LNCaP clone FGC (cell line): Measurements from ENCODE around the gene NAA25.
"Not testable (repeated sequence)": the region's sequence is repeated elsewhere in the genome, so short reads cannot be mapped to it uniquely, and the experiment has no call there.

Source experiments
- DNase-seq: peaks from one replicate; pipeline ENCODE4 v3.0.0-alpha.2; 2011; ENCODE audit warnings: low read depth
- H3K4me3 ChIP-seq: 2 replicates; pipeline ENCODE4 v1.5.1; 2011; ENCODE audit warnings: mild to moderate bottlenecking, low read depth, low read length, control low read depth
- TF ChIP-seq, protein P1 (sequence below): IDR thresholded peaks from 2 replicates; pipeline ENCODE4 v1.5.1; 2012; ENCODE audit warnings: mild to moderate bottlenecking; ENCODE audit not compliant: control insufficient read depth, insufficient read depth; ENCODE audit errors: extremely low read depth

Gene NAA25

DNA sequence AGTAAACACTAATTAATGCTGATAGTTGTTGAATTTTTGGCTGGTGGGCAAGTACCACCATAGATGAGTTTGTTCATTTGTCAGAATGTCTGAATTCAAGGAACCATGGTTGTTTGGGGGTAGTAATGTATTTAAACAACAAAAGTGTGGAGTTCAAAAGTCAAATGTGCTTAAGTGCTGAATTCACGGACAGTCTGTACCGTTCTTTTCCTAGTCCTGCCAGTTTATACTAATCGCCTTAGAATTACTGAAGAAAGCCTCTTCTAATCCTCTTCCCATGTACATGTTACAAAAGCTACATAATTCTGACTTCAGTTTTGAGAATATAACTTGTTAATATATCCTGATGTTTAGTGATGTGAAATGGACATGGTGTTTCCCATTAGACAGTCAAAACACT lies 2.7 kb downstream of the NAA25 start:
- no peak for DNase-seq
- TF ChIP-seq, protein P1, sequence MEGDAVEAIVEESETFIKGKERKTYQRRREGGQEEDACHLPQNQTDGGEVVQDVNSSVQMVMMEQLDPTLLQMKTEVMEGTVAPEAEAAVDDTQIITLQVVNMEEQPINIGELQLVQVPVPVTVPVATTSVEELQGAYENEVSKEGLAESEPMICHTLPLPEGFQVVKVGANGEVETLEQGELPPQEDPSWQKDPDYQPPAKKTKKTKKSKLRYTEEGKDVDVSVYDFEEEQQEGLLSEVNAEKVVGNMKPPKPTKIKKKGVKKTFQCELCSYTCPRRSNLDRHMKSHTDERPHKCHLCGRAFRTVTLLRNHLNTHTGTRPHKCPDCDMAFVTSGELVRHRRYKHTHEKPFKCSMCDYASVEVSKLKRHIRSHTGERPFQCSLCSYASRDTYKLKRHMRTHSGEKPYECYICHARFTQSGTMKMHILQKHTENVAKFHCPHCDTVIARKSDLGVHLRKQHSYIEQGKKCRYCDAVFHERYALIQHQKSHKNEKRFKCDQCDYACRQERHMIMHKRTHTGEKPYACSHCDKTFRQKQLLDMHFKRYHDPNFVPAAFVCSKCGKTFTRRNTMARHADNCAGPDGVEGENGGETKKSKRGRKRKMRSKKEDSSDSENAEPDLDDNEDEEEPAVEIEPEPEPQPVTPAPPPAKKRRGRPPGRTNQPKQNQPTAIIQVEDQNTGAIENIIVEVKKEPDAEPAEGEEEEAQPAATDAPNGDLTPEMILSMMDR: no peak
- H3K4me3 ChIP-seq: no peak overlapping the region

DNA sequence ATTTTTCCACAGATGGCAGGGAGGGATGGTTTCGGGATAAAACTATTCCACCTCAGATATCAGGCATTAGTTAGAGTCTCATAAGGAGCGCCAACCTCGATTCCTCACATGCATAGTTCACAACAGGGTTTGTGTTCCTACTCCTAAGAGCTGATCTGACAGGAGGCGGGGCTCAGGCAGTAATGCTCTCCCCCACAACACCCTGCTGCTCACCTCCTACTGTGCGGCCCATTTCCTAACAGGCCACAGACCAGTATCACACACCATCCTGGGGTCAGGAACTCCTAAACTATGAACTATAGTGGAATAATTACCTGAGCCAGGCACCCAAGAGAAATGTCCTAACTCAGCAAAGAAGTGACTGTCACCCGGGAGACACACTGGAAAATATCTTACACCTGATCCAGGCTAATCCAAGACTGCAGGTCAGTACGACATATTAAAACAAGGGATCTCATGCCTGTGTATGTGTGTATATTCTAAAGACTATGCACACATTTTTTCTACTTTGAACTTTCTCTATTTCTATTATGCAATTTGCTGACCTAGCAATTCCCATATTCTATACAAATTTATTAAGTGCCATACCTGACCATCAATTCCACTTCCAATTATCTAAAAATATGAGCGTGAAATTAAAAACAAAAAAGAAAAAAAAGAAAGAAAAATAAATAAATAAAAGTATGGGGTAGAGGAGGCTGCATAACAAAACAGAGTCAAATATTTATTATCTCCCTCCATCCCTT lies 4.7 kb downstream of the NAA25 start:
- TF ChIP-seq, protein P1: no peak
- H3K4me3 ChIP-seq: no peak overlapping the region
- no peak for DNase-seq

DNA sequence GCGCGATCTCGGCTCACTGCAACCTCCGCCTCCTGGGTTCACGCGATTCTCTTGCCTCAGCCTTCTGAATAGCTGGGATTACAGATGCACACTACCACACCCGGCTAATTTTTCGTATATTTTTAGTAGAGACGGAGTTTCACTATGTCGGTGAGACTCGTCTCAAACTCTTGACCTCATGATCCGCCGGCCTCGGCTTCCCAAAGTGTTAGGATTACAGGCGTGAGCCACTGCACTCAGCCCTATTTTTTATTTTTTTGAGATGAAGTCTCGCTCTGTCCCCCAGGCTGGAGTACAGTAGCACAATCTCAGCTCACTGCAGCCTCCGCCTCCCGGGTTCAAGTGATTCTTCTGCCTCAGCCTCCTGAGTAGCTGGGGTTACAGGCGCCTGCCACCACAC lies 5.8 kb downstream of the NAA25 start:
- H3K4me3 ChIP-seq, DNase-seq: not testable (repeated sequence)

DNA sequence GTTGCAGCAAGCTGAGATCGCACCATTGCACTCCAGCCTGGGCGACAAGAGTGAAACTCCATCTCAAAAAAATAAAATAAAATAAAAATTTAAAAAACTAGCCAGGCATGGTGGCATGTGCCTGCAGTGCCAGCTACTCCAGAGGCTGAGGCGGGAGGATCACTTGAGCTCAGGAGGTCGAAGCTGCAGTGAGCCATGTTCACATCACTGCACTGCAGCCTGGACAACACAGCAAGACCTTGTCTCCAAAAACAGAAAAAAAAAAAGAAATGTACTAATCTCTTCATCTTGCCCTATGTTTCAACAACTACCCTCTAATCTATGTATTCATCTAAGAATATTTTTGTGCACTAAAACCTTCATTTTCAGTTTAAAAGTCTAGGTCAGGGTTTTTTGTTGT lies 6.5 kb downstream of the NAA25 start:
- DNase-seq: no peak
- TF ChIP-seq, protein P1: no peak
- no peak overlapping the region for H3K4me3 ChIP-seq

DNA sequence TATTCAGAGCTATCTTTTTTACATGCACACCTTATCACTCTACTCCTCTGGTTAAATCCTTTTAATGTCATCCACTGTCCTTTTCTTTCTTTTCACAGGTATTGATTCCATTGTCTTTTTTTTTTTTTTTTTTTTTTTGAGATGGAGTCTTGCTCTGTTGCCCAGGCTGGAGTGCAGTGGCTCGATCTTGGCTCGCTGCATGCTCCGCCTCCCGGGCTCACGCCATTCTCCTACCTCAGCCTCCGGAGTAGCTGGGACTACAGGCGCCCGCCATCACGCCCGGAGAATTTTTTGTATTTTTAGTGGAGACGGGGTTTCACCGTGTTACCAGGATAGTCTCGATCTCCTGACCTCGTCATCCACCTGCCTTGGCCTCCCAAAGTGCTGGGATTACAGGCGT lies 8.1 kb downstream of the NAA25 start:
- H3K4me3 ChIP-seq, DNase-seq: not testable (repeated sequence)

DNA sequence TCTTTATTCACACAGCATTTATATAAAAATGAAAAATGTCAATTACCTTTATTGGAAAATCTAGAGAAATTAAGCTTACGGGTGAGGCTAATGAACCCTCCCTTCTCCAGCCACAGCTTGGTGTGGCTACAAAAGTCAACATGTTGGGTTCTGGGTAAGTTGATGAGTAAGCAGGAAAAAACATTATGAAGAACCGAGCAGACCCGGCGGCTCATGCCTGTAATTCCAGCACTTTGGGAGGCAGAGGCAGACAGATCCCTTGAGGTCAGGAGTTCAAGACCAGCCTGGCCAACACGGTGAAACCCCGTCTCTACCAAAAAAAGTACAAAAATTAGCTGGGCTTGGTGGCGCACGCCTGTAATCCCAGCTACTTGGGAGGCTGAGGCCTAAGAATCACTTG lies 10.9 kb downstream of the NAA25 start:
- no peak overlapping the region for H3K4me3 ChIP-seq
- TF ChIP-seq, protein P1: no peak
- DNase-seq: no peak

DNA sequence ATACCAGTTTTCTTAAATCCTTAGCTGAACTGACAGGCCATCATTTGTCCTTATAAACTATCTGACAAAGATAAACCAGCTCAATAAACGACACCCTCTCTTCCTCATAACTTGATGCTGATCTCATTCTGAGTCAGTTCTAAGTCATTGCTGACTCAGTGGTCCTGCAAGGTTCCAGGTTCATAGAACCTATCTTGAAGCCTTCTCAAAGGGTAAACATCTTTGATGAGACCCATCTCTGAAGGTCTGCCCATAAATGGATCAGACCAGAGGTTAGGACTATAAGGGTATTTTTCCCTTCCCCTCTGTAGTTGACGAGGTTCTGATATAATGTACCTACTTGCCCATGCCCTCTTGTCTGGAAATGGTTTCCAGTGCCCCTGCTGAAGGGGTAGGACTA lies 11.9 kb downstream of the NAA25 start:
- H3K4me3 ChIP-seq: no peak overlapping the region
- DNase-seq: no peak
- TF ChIP-seq, protein P1: no peak

DNA sequence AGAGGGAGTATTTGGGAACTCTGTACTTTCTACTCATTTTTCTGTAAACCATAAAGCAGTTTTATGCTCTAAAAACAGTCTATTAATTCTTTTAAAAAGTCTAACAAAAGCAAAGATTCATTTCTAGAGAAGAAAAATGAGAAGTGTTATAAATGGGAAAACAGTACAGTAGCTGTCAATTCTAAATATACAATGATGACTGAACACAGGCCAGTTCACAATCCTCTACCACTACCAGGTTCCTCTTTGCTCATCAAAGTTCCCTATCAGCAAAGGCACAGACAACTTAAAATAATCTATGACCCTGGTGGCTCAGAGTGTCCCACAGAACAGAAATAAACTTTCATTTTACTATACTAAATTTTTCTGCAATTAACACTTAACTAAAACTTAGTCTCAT lies 12.5 kb downstream of the NAA25 start:
- no peak for DNase-seq
- TF ChIP-seq, protein P1: no peak

More for the DNA sequence above, 12.5 kb downstream of the NAA25 start:
- no peak overlapping the region for H3K4me3 ChIP-seq
